HFF-Myc (cell line): ENCODE measurements around the gene GNB1L.

Source experiments
- DNase-seq: peaks from one replicate; pipeline ENCODE4 v3.0.0-alpha.2; 2011; ENCODE audit warnings: low read depth; ENCODE audit errors: extremely low read depth
- H3K4me3 ChIP-seq: replicated peaks from 2 replicates; pipeline ENCODE4 v1.5.1; 2011; ENCODE audit warnings: low read depth, mild to moderate bottlenecking, control low read depth, low read length
- CTCF ChIP-seq: IDR thresholded peaks from 2 replicates; pipeline ENCODE4 v1.5.1; 2012; ENCODE audit warnings: mild to moderate bottlenecking, low read depth, low read length, control low read depth; ENCODE audit errors: missing control alignments

GNB1L gene

DNA sequence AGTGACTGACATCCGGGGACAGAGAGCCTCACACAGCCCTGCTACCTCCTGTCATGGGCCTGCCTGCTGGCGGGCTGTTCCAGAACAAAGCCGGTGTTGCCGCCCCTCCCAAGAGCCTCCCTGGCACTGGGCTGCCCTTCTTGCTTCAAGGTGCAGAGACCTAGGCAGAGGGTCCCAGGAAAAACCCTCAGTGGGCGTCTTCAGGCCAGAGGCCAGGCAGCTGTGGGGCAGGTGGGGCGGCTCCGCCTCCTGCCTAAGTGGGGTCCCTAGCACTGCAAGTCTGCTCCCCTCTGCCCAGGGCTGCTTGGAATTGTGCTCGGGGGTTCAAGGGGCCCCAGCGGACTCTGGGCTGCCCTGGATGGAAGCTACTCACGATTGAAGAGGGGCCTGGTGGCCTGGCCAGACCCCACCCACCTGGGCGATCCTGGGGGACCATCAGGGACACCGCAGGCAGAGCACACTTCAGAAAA is 20.4 kb upstream of the GNB1L start:
- DNase-seq = no peak
- no peak for TF ChIP-seq CTCF
- no peak overlapping the region for H3K4me3 ChIP-seq

DNA sequence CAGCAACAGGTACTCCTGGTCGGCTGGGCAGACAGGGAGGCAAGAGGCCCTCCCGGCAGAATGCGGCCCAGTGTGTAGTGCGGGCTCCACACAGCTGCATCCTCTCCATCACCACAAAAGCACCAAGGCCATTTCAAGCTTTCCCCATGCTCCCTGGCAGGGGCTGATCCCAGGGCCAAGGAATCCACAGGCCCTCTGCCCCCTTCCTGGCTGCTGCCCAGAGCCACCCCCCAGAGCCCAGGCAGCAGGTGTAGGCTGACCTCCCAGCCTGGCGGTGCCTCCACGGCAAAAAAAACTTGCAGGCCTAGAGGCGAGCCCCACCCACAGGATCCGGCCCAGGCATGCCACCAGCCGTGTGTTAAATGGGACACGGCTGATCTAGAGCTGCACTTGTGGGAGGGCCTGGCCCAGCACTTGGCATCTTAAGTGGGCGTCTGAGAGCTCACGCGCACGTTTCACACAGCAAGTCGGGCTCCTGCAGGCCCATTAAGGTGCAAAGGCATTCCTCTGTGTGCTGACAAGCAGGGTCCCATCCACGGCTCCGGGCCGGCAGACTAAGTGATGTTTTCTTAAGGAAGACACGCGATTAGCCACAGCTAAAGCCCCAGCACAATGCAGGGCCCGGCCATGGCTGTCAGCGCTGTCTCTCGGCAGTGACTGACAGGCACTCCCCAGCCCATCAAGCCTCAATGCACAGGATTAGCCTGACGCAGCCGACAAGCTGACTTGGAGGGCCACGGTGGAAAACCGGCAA is 19.8 kb upstream of the GNB1L start:
- no peak for DNase-seq
- no peak overlapping the region for H3K4me3 ChIP-seq
- no peak for TF ChIP-seq CTCF

- no peak overlapping the region for H3K4me3 ChIP-seq
- TF ChIP-seq CTCF = no peak
- no peak for DNase-seq
Measured at GRCh38 chr22:19873960-19874306, 19.3 kb upstream of the GNB1L start.

- no peak overlapping the region for H3K4me3 ChIP-seq
- no peak for DNase-seq
- no peak for TF ChIP-seq CTCF
Measured at GRCh38 chr22:19873138-19873959, 18.7 kb upstream of the GNB1L start.

DNA sequence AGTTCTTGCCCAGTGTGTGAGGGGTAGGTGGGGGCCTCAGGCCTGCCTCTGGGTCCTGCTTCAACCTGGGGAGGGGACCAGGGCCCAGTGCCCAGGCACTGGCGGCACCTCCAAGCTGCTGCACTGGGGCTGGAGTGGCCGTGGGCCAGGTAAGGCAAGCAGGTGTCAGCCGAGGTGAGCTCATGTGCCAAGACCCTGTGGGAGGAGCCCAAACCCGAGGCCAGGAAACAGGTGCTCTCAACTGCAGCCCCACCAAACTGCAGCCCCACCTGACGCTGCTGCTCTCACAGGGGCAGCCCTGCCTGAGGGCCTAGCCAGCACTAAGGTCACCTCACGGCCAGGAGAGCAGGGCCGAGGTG is 18.1 kb upstream of the GNB1L start:
- H3K4me3 ChIP-seq = no peak overlapping the region
- no peak for TF ChIP-seq CTCF

GRCh38 chr22:19871845-19872778 is 17.4 kb upstream of the GNB1L start:
- no peak overlapping the region for H3K4me3 ChIP-seq
- no peak for DNase-seq
- TF ChIP-seq CTCF = no peak

More for the DNA sequence above, 18.1 kb upstream of the GNB1L start:
- no peak for DNase-seq
